Common myeloid progenitor, CD34-positive (primary cell): ENCODE data around the gene LRRC71.
"Not testable (repeated sequence)": the region's sequence is repeated elsewhere in the genome, so short reads cannot be mapped to it uniquely, and the experiment has no call there.

Experiments
- CTCF ChIA-PET: fragments of 350-600 bp; sonication (Branson Sonifier 250); formaldehyde crosslinking; loops from one replicate; lab custom pipeline; 2021; ENCODE audit warnings: antibody characterized with exemption; lab: Charles Lee
- POLR2A ChIA-PET: fragments of 350-600 bp; sonication (Branson Sonifier 250); formaldehyde crosslinking; loops from one replicate; lab custom pipeline; 2021; ENCODE audit warnings: antibody characterized with exemption; lab: Charles Lee
- DNase-seq, 3 donors: peaks; one replicate each; pipeline versions ENCODE4 v3.0.0 to v3.0.0-alpha.2; 2013
- H3K27ac ChIP-seq, 2 experiments: 1 replicate in 1 of 2; 2 replicates in 1 of 2; pipeline ENCODE4 v1.7.0; 2013; ENCODE audit warnings: inconsistent platforms in 2 of 2, low read length in 2 of 2, mild to moderate bottlenecking in 2 of 2, low read depth in 1 of 2, moderate library complexity in 1 of 2; ENCODE audit not compliant: severe bottlenecking in 2 of 2, insufficient read depth in 1 of 2, poor library complexity in 1 of 2
- H3K27me3 ChIP-seq, 5 experiments: replicated peaks in 2 of 5; 1 replicate in 3 of 5; 2 replicates in 2 of 5; pipeline versions ENCODE4 v1.6.1 to v1.7.0; 2013; ENCODE audit warnings: low read length in 4 of 5, mild to moderate bottlenecking in 2 of 5, moderate library complexity in 2 of 5, inconsistent platforms in 1 of 5; ENCODE audit not compliant: insufficient read depth in 5 of 5, control insufficient read depth in 4 of 5
- H3K36me3 ChIP-seq, 4 experiments: 1 replicate in 2 of 4; 2 replicates in 2 of 4; pipeline versions ENCODE4 v1.6.1 to v1.7.0; 2013; ENCODE audit warnings: low read length in 3 of 4, control low read depth in 1 of 4, mild to moderate bottlenecking in 1 of 4; ENCODE audit not compliant: control insufficient read depth in 4 of 4, insufficient read depth in 4 of 4
- H3K4me1 ChIP-seq, 4 experiments: 1 replicate in 3 of 4; 2 replicates in 1 of 4; pipeline versions ENCODE4 v1.6.1 to v1.7.1; 2013; ENCODE audit warnings: low read length in 3 of 4, mild to moderate bottlenecking in 3 of 4, control low read depth in 1 of 4, inconsistent platforms in 1 of 4, moderate library complexity in 1 of 4; ENCODE audit not compliant: control insufficient read depth in 4 of 4, insufficient read depth in 4 of 4; ENCODE audit errors: control extremely low read depth in 1 of 4
- H3K4me3 ChIP-seq, 7 experiments: 1 replicate in 4 of 7; 2 replicates in 3 of 7; pipeline versions ENCODE4 v1.5.1 to v1.7.0; 2013; ENCODE audit warnings: mild to moderate bottlenecking in 7 of 7, low read length in 6 of 7, moderate library complexity in 6 of 7, inconsistent platforms in 2 of 7, low read depth in 2 of 7, control low read depth in 1 of 7; ENCODE audit not compliant: insufficient read depth in 4 of 7, control insufficient read depth in 1 of 7; ENCODE audit errors: extremely low read depth in 1 of 7
- H3K9me3 ChIP-seq, 5 experiments: 1 replicate in 4 of 5; 2 replicates in 1 of 5; pipeline versions ENCODE4 v1.6.1 to v1.7.1; 2013; ENCODE audit warnings: low read length in 4 of 5, mild to moderate bottlenecking in 2 of 5, inconsistent platforms in 1 of 5, low read depth in 1 of 5, moderate library complexity in 1 of 5; ENCODE audit not compliant: control insufficient read depth in 4 of 5, insufficient read depth in 2 of 5; ENCODE audit errors: control extremely low read depth in 1 of 5
- WGBS: methylation state at CpG from one replicate; pipeline ENCODE4 v1.1.5; 2013; ENCODE audit not compliant: insufficient coverage; 5-methylcytosine and 5-hydroxymethylcytosine counted together

Gene LRRC71

GRCh38 chr1:156925154-156926010, 5.0 kb downstream of the LRRC71 start:
- no peaks in the 10 kb centered on the region for H3K36me3 ChIP-seq
- ChIA-PET CTCF (interaction anchor here (0.7 to 14.3 kb wide), 13 partner anchors 9 to 148 kb away, joined by 3 to 201 read pairs (median 3); partner anchors contain the start of gene PEAR1), POLR2A (interaction anchor here (1.3 kb wide), 1 partner anchor 236 kb away, joined by 3 read pairs; no protein-coding TSS in a partner anchor)
- peaks cover 12 to 83% (median 47%) of the 10 kb centered on the region in 5 experiments for H3K27me3 ChIP-seq
- no peaks in the 10 kb centered on the region for H3K9me3 ChIP-seq
- no peak overlapping the region for H3K27ac ChIP-seq
- H3K4me1 ChIP-seq = peaks cover 0 to 49% (median 35%) of the 10 kb centered on the region in 4 experiments
- DNase-seq = no peak
- no peak overlapping the region for H3K4me3 ChIP-seq
- 88% methylated on average over 3 of the region's 5 CpGs for WGBS

- no peak overlapping the region for H3K27ac ChIP-seq
- ChIA-PET POLR2A (interaction anchor here (0.6 to 1.3 kb wide), 2 partner anchors 38 to 237 kb away, joined by 3 to 4 read pairs; no protein-coding TSS in a partner anchor), CTCF (interaction anchor here (0.6 to 14.3 kb wide), 15 partner anchors 10 to 268 kb away, joined by 3 to 201 read pairs (median 3); partner anchors contain the start of genes PEAR1 and SH2D2A)
- H3K4me3 ChIP-seq = no peak overlapping the region
- peaks cover 0 to 44% (median 30%) of the 10 kb centered on the region in 4 experiments for H3K4me1 ChIP-seq
- 0% methylated on average over 3 of the region's 3 CpGs for WGBS
- no peaks in the 10 kb centered on the region for H3K9me3 ChIP-seq
- H3K36me3 ChIP-seq = no peaks in the 10 kb centered on the region
- DNase-seq = peak; percentile 85 to 97 (median 96)
- H3K27me3 ChIP-seq = peaks cover 11 to 75% (median 42%) of the 10 kb centered on the region in 5 experiments
Observed at GRCh38 chr1:156926175-156926574, 5.7 kb downstream of the LRRC71 start.

GRCh38 chr1:156926695-156927094, 6.3 kb downstream of the LRRC71 start:
- WGBS = 92% methylated on average over 6 of the region's 6 CpGs
- H3K4me3 ChIP-seq, DNase-seq, H3K27ac ChIP-seq, H3K36me3 ChIP-seq, H3K9me3 ChIP-seq: not testable (repeated sequence)
- CTCF ChIA-PET = interaction anchor here (0.7 to 14.3 kb wide), 17 partner anchors 11 to 237 kb away, joined by 3 to 201 read pairs (median 4); partner anchors contain the start of genes PEAR1 and SH2D2A
- POLR2A ChIA-PET = interaction anchor here (0.6 to 1.3 kb wide), 2 partner anchors 39 to 238 kb away, joined by 3 to 4 read pairs; no protein-coding TSS in a partner anchor
- Histone ChIP-seq H3K4me1 (peaks cover 0 to 49% (median 33%) of the 10 kb centered on the region in 4 experiments), H3K27me3 (peaks cover 8 to 70% (median 41%) of the 10 kb centered on the region in 5 experiments)

GRCh38 chr1:156927215-156928042, 7.0 kb downstream of the LRRC71 start:
- peak; percentile 77 to 82 (median 81) for DNase-seq
- ChIA-PET POLR2A (no interaction called here), CTCF (interaction anchor here (0.7 to 14.3 kb wide), 27 partner anchors 10 to 308 kb away, joined by 3 to 201 read pairs (median 4); partner anchors contain the start of genes HAPLN2, NTRK1 and PEAR1)
- 5% methylated on average over 61 of the region's 64 CpGs for WGBS
- H3K4me3 ChIP-seq = peak overlapping the region in 5 of 7 experiments; percentile 9 to 71 (median 53)
- no peaks in the 10 kb centered on the region for H3K9me3 ChIP-seq
- H3K27me3 ChIP-seq = peaks cover 1 to 63% (median 33%) of the 10 kb centered on the region in 5 experiments
- peaks cover 0 to 51% (median 33%) of the 10 kb centered on the region in 4 experiments for H3K4me1 ChIP-seq
- H3K36me3 ChIP-seq = no peaks in the 10 kb centered on the region
- H3K27ac ChIP-seq = no peak overlapping the region

GRCh38 chr1:156928043-156928602, 7.7 kb downstream of the LRRC71 start:
- Histone ChIP-seq H3K9me3 (no peaks in the 10 kb centered on the region), H3K27me3 (peaks cover 0 to 56% (median 26%) of the 10 kb centered on the region in 5 experiments), H3K4me1 (peaks cover 0 to 47% (median 33%) of the 10 kb centered on the region in 4 experiments), H3K4me3 (peak overlapping the region in 3 of 7 experiments; percentile 53 to 71 (median 58)), H3K36me3 (no peaks in the 10 kb centered on the region), H3K27ac (no peak overlapping the region)
- no peak for DNase-seq
- CTCF ChIA-PET = interaction anchor here (0.7 to 14.3 kb wide), 27 partner anchors 8 to 309 kb away, joined by 3 to 201 read pairs (median 4); partner anchors contain the start of genes HAPLN2, NTRK1 and PEAR1
- 5% methylated on average over 4 of the region's 4 CpGs for WGBS
- POLR2A ChIA-PET = no interaction called here

- H3K27me3 ChIP-seq = peaks cover 0 to 40% (median 19%) of the 10 kb centered on the region in 5 experiments
- DNase-seq = no peak
- H3K9me3 ChIP-seq = no peaks in the 10 kb centered on the region
- peaks cover 0 to 36% (median 26%) of the 10 kb centered on the region in 4 experiments for H3K4me1 ChIP-seq
- WGBS = 94% methylated on average over 4 of the region's 6 CpGs
- ChIA-PET POLR2A (interaction anchor here (1.0 kb wide), 1 partner anchor 31 kb away, joined by 3 read pairs; no protein-coding TSS in a partner anchor), CTCF (interaction anchor here (0.8 to 14.3 kb wide), 14 partner anchors 8 to 272 kb away, joined by 3 to 201 read pairs (median 4); partner anchors contain the start of genes INSRR and PEAR1)
- H3K4me3 ChIP-seq = no peak overlapping the region
- no peak overlapping the region for H3K27ac ChIP-seq
- no peaks in the 10 kb centered on the region for H3K36me3 ChIP-seq
Observed at GRCh38 chr1:156929596-156930238, 9.3 kb downstream of the LRRC71 start.
